GM18505 (cell line): ENCODE data around the gene HADHA.
"Not testable (repeated sequence)": the region's sequence is repeated elsewhere in the genome, so short reads cannot be mapped to it uniquely, and the experiment has no call there.

ENCODE experiments used
- ATAC-seq: cut with Tn5 transposase; IDR thresholded peaks from one replicate; pipeline ENCODE4 v1.9.1; 2021; ENCODE audit not compliant: unreplicated experiment
- POLR2A ChIP-seq: IDR thresholded peaks from 4 replicates; pipeline ENCODE4 v1.6.1; 2011; ENCODE audit warnings: borderline replicate concordance; ENCODE audit not compliant: insufficient read depth, insufficient read length; ENCODE audit errors: extremely low read depth

HADHA gene

GRCh38 chr2:26172189-26172870 is 72.1 kb downstream of the HADHA start:
- TF ChIP-seq POLR2A = no peak
- no peak for ATAC-seq

GRCh38 chr2:26170795-26171194 is 73.6 kb downstream of the HADHA start:
- no peak for ATAC-seq
- TF ChIP-seq POLR2A = no peak

- TF ChIP-seq POLR2A = no peak
- ATAC-seq = no peak
Measured at GRCh38 chr2:26169681-26170414, 74.6 kb downstream of the HADHA start.

- ATAC-seq = no peak
- TF ChIP-seq POLR2A = no peak
Measured at GRCh38 chr2:26169226-26169625, 75.2 kb downstream of the HADHA start.

GRCh38 chr2:26168785-26169184 is 75.6 kb downstream of the HADHA start:
- TF ChIP-seq POLR2A = no peak
- no peak for ATAC-seq

GRCh38 chr2:26166541-26166940 is 77.9 kb downstream of the HADHA start:
- ATAC-seq = not testable (repeated sequence)

- ATAC-seq = no peak
- TF ChIP-seq POLR2A = no peak
Measured at GRCh38 chr2:26165403-26165802, 79.0 kb downstream of the HADHA start.

GRCh38 chr2:26164641-26165211 is 79.7 kb downstream of the HADHA start:
- ATAC-seq = no peak
- TF ChIP-seq POLR2A = no peak

- ATAC-seq = no peak
- no peak for TF ChIP-seq POLR2A
Measured at GRCh38 chr2:26164231-26164630, 80.2 kb downstream of the HADHA start.

- ATAC-seq = no peak
Measured at GRCh38 chr2:26162963-26163362, 81.5 kb downstream of the HADHA start.

GRCh38 chr2:26161926-26162325 is 82.5 kb downstream of the HADHA start:
- ATAC-seq = no peak

More at GRCh38 chr2:26162963-26163362, 81.5 kb downstream of the HADHA start:
- TF ChIP-seq POLR2A = no peak

GRCh38 chr2:26157580-26157979 is 86.9 kb downstream of the HADHA start:
- ATAC-seq = no peak
- no peak for TF ChIP-seq POLR2A

More at GRCh38 chr2:26161926-26162325, 82.5 kb downstream of the HADHA start:
- TF ChIP-seq POLR2A = no peak

GRCh38 chr2:26150243-26150642 is 94.2 kb downstream of the HADHA start:
- TF ChIP-seq POLR2A = no peak
- ATAC-seq = no peak

- no peak for ATAC-seq
Measured at GRCh38 chr2:26148501-26148900, 95.9 kb downstream of the HADHA start.

GRCh38 chr2:26144953-26145680 is 99.3 kb downstream of the HADHA start:
- no peak for ATAC-seq
- TF ChIP-seq POLR2A = no peak

More at GRCh38 chr2:26148501-26148900, 95.9 kb downstream of the HADHA start:
- TF ChIP-seq POLR2A = no peak
